HCT116 (cell line): ENCODE data around the gene RFX8. TPM values are rescaled to one million over a fixed set of nuclear protein-coding genes. Genes with fewer than 3 reads are reported as not detected.

ENCODE experiments used
- ATAC-seq: fragments of 200-7000 bp; cut with Tn5 transposase; 2 replicates; pipeline ENCODE4 v1.9.1; 2020; ENCODE audit warnings: mild to moderate bottlenecking, moderate library complexity
- BruUV-seq: library from RNA; stranded (reverse); fragments of 400-500 nt; replicated peaks from 2 replicates; lab custom pipeline; 2021; lab: Mats Ljungman, UMichigan
- CTCF ChIA-PET: fragments of 300-600 bp; sonication (Branson Sonifier 250); formaldehyde crosslinking; loops from one replicate; lab custom pipeline; 2021; ENCODE audit warnings: antibody characterized with exemption; lab: Charles Lee
- POLR2A ChIA-PET: fragments of 300-600, 350-600 bp; sonication (Branson Sonifier 250); formaldehyde crosslinking; loops from one replicate; lab custom pipeline; 2021; ENCODE audit warnings: antibody characterized with exemption; lab: Charles Lee
- RAD21 ChIA-PET, 2 experiments: fragments of 300-600 bp; sonication (Branson Sonifier 250); formaldehyde crosslinking; loops; one replicate each; lab custom pipeline; 2023; ENCODE audit warnings: low total read pairs in 2 of 2; ENCODE audit not compliant: uncharacterized antibody in 2 of 2, unreplicated experiment in 2 of 2, low non-redundant PET in 1 of 2; lab: Charles Lee
- DNase-seq: peaks from one replicate; pipeline ENCODE4 v3.0.0-alpha.2; 2010; ENCODE audit warnings: low read depth, low spot score
- H2AFZ ChIP-seq: fragments of 200-600 bp; shearing (Covaris generic), sonication (generic); 2 replicates; pipeline ENCODE4 v1.6.1; 2017; ENCODE audit warnings: low read depth, mixed run types, mixed read lengths, antibody characterized with exemption, low read length; ENCODE audit not compliant: poor library complexity, severe bottlenecking
- H3K27ac ChIP-seq: 2 replicates; pipeline ENCODE4 v1.5.1; 2012; ENCODE audit warnings: low read depth, low read length
- H3K27me3 ChIP-seq: fragments of 200-600 bp; sonication (generic); 2 replicates; pipeline ENCODE4 v1.6.1; 2016; ENCODE audit warnings: mixed run types, low read length, mixed read lengths; ENCODE audit not compliant: insufficient read depth
- H3K36me3 ChIP-seq, 2 experiments: fragments of 200-500 bp in 1 of 2; fragments of 200-600 bp in 1 of 2; sonication (Bioruptor generic) in 1 of 2; sonication (generic) in 1 of 2; 2 replicates each; pipeline versions ENCODE4 v1.5.1 to v1.6.1; 2014 to 2016; ENCODE audit warnings: low read length in 2 of 2, inconsistent platforms in 1 of 2, mixed read lengths in 1 of 2, mixed run types in 1 of 2; ENCODE audit not compliant: insufficient read depth in 2 of 2, control insufficient read depth in 1 of 2
- H3K4me1 ChIP-seq, 2 experiments: fragments of 200-600 bp in 1 of 2; sonication (generic) in 1 of 2; 2 replicates each; pipeline versions ENCODE4 v1.5.1 to v1.6.1; 2012 to 2017; ENCODE audit warnings: low read length in 2 of 2, inconsistent platforms in 1 of 2, mild to moderate bottlenecking in 1 of 2, mixed read lengths in 1 of 2, mixed run types in 1 of 2, moderate library complexity in 1 of 2; ENCODE audit not compliant: insufficient read depth in 2 of 2, control insufficient read depth in 1 of 2
- H3K4me2 ChIP-seq: fragments of 200-600 bp; sonication (generic); 2 replicates; pipeline ENCODE4 v1.6.1; 2017; ENCODE audit warnings: mixed run types, low read length, mixed read lengths
- H3K4me3 ChIP-seq, 2 experiments: fragments of 200-600 bp in 1 of 2; sonication (generic) in 1 of 2; replicated peaks in 1 of 2; 2 replicates each; pipeline ENCODE4 v1.5.1; 2011 to 2016; ENCODE audit warnings: low read length in 2 of 2, control low read depth in 1 of 2, low read depth in 1 of 2, mild to moderate bottlenecking in 1 of 2, mixed read lengths in 1 of 2, mixed run types in 1 of 2
- H3K79me2 ChIP-seq: fragments of 200-600 bp; sonication (generic); 2 replicates; pipeline ENCODE4 v1.6.1; 2017; ENCODE audit warnings: mild to moderate bottlenecking, mixed run types, low read length, moderate library complexity, mixed read lengths; ENCODE audit not compliant: insufficient read depth
- H3K9ac ChIP-seq: fragments of 200-600 bp; sonication (generic); 2 replicates; pipeline ENCODE4 v1.6.1; 2016; ENCODE audit warnings: low read length, mixed read lengths
- H3K9me2 ChIP-seq: fragments of 200-600 bp; sonication (generic), shearing (Covaris generic); 2 replicates; pipeline ENCODE4 v1.6.1; 2017; ENCODE audit warnings: mixed run types, mild to moderate bottlenecking, moderate library complexity; ENCODE audit not compliant: insufficient read depth
- H3K9me3 ChIP-seq, 2 experiments: fragments of 200-500 bp in 1 of 2; fragments of 200-600 bp in 1 of 2; sonication (Bioruptor generic) in 1 of 2; sonication (generic) in 1 of 2; 2 replicates each; pipeline ENCODE4 v1.6.1; 2014 to 2017; ENCODE audit warnings: low read length in 2 of 2, mixed read lengths in 2 of 2, inconsistent platforms in 1 of 2, low read depth in 1 of 2, mild to moderate bottlenecking in 1 of 2, mixed run types in 1 of 2, moderate library complexity in 1 of 2; ENCODE audit not compliant: control insufficient read depth in 1 of 2, insufficient read depth in 1 of 2
- H4K20me1 ChIP-seq: fragments of 200-600 bp; sonication (generic), shearing (Covaris generic); 2 replicates; pipeline ENCODE4 v1.6.1; 2017; ENCODE audit warnings: mixed run types, mild to moderate bottlenecking, moderate library complexity; ENCODE audit not compliant: insufficient read depth
- ATF3 ChIP-seq: IDR thresholded peaks from 2 replicates; pipeline ENCODE4 v1.6.1; 2012
- CBX3 ChIP-seq: IDR thresholded peaks from 2 replicates; pipeline ENCODE4 v1.6.1; 2012; ENCODE audit warnings: low read depth
- CTCF ChIP-seq, 3 experiments: fragments of 200-600 bp in 1 of 3; sonication (generic) in 1 of 3; IDR thresholded peaks in 2 of 3; conservative IDR thresholded peaks in 1 of 3; 2 replicates each; pipeline ENCODE4 v1.5.1; 2012 to 2017; ENCODE audit warnings: low read depth in 2 of 3, low read length in 2 of 3, antibody characterized with exemption in 1 of 3, borderline replicate concordance in 1 of 3, control low read depth in 1 of 3, mild to moderate bottlenecking in 1 of 3, mixed read lengths in 1 of 3, mixed run types in 1 of 3, moderate library complexity in 1 of 3; ENCODE audit not compliant: insufficient read depth in 1 of 3
- ELF1 ChIP-seq: IDR thresholded peaks from 2 replicates; pipeline ENCODE4 v1.6.1; 2012; ENCODE audit warnings: low read depth, borderline replicate concordance
- JUND ChIP-seq: IDR thresholded peaks from 2 replicates; pipeline ENCODE4 v1.6.1; 2012
- MAX ChIP-seq: IDR thresholded peaks from 2 replicates; pipeline ENCODE4 v1.6.1; 2012
- POLR2A ChIP-seq: IDR thresholded peaks from 2 replicates; pipeline ENCODE4 v1.7.0; 2011; ENCODE audit warnings: borderline replicate concordance; ENCODE audit not compliant: insufficient read depth, insufficient read length; ENCODE audit errors: extremely low read depth
- RAD21 ChIP-seq: IDR thresholded peaks from 2 replicates; pipeline ENCODE4 v1.6.1; 2012; ENCODE audit warnings: low read depth, mild to moderate bottlenecking
- REST ChIP-seq: IDR thresholded peaks from 2 replicates; pipeline ENCODE4 v1.6.1; 2012; ENCODE audit warnings: low read depth
- SIN3A ChIP-seq: IDR thresholded peaks from 2 replicates; pipeline ENCODE4 v1.6.1; 2012; ENCODE audit warnings: low read depth
- SP1 ChIP-seq: IDR thresholded peaks from 2 replicates; pipeline ENCODE4 v1.6.1; 2012; ENCODE audit warnings: low read depth
- SRF ChIP-seq: IDR thresholded peaks from 2 replicates; pipeline ENCODE4 v1.6.1; 2012; ENCODE audit warnings: low read depth
- TCF7L2 ChIP-seq: IDR thresholded peaks from 2 replicates; pipeline ENCODE4 v1.7.0; 2011; ENCODE audit warnings: borderline replicate concordance, inconsistent platforms; ENCODE audit not compliant: insufficient read depth, insufficient read length; ENCODE audit errors: extremely low read depth
- YY1 ChIP-seq: IDR thresholded peaks from 2 replicates; pipeline ENCODE4 v1.6.1; 2011; ENCODE audit warnings: low read length, low read depth, moderate library complexity, mild to moderate bottlenecking; ENCODE audit not compliant: insufficient replicate concordance; ENCODE audit errors: extremely low read depth
- ZNF274 ChIP-seq: fragments of 200-500 bp; sonication (Bioruptor generic); IDR thresholded peaks from 2 replicates; pipeline ENCODE4 v1.6.1; 2014; ENCODE audit warnings: mild to moderate bottlenecking, low read depth, low read length, inconsistent platforms
- intact Hi-C: fragments of 100-400 bp; cut with micrococcal nuclease; formaldehyde crosslinking; loops from 2 replicates; pipeline ENCODE4 v1.10.0; 2022
- total RNA-seq: library from RNA; stranded (reverse); gene quantifications from one replicate; pipeline ENCODE4 v1.2.1, GENCODE V29; 2021; ENCODE audit not compliant: unreplicated experiment

RFX8 gene
- total RNA-seq, 1 experiment from 2014 or later = not detected

DNA sequence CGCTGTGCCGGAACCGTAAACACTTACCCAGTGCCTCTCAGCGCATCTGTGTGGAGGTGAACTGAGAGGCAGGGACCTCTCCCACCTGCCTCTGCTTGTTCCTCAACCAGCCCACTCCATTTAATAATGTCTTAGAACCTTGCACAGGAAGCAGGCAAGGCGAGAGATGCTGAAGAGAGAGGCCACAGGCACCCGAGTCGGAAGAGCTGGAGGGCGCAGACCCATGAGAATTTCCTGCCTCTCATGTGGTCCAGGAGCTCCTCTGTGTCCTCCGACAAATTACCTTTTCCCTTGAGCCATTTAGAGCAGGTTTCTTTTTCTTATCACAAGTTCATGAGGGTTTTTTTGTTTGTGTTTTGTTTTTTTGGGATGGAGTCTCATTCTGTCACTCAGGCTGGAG, 4.9 kb upstream of the RFX8 start:
- no peaks in the 10 kb centered on the region for H4K20me1 ChIP-seq
- RAD21 ChIA-PET = no interaction called here
- no peaks in the 10 kb centered on the region for H3K4me1 ChIP-seq
- H3K36me3 ChIP-seq = no peaks in the 10 kb centered on the region
- ATAC-seq (no peak), DNase-seq (no peak)
- H2AFZ ChIP-seq = no peak overlapping the region
- CTCF ChIA-PET = no interaction called here
- intact Hi-C loops = no loop called here
- H3K9me2 ChIP-seq = no peaks in the 10 kb centered on the region
- H3K79me2 ChIP-seq = no peaks in the 10 kb centered on the region
- POLR2A ChIA-PET = no interaction called here
- no peaks in the 10 kb centered on the region for H3K27me3 ChIP-seq
- TF ChIP-seq REST = no peak
- no peak for TF ChIP-seq CTCF (IDR thresholded peaks at IDR 0.05 in 2 of 3, conservative IDR thresholded peaks at IDR 0.05 in 1 of 3; ENCODE audit: borderline replicate concordance in 1 of 3, insufficient read depth in 1 of 3, low read depth in 2 of 3, low read length in 2 of 3)
- TF ChIP-seq JUND = no peak
- no peak for TF ChIP-seq ELF1
- TF ChIP-seq SRF = no peak
- no peak for TF ChIP-seq RAD21
- no peak for TF ChIP-seq SP1
- no peak for TF ChIP-seq TCF7L2
- no peak for TF ChIP-seq POLR2A
- TF ChIP-seq CBX3 = no peak
- no peak for TF ChIP-seq SIN3A
- no peak for TF ChIP-seq MAX
- TF ChIP-seq ATF3 = no peak
- no peak for TF ChIP-seq ZNF274
- no peak for TF ChIP-seq YY1
- H3K4me3 ChIP-seq = no peak overlapping the region
- H3K27ac ChIP-seq = no peak overlapping the region
- BruUV-seq = no TSS peak
- no peak overlapping the region for H3K9ac ChIP-seq
- H3K4me2 ChIP-seq = no peak overlapping the region
- no peaks in the 10 kb centered on the region for H3K9me3 ChIP-seq
